GM13976 (cell line): ENCODE results near the gene IL20RB.

Source experiments
- DNase-seq: peaks from one replicate; pipeline ENCODE4 v3.0.0; 2012; ENCODE audit warnings: low spot score
- CTCF ChIP-seq: IDR thresholded peaks from 2 replicates; pipeline ENCODE4 v1.5.1; 2012; ENCODE audit warnings: borderline replicate concordance, mild to moderate bottlenecking; ENCODE audit not compliant: insufficient read depth; ENCODE audit errors: extremely low read depth, missing control alignments, control extremely low read depth
- in situ Hi-C: fragments of 300-500 bp; cut with MboI; formaldehyde crosslinking; loops from one replicate; pipeline ENCODE4 v1.12.0; 2022; ENCODE audit warnings: low sequenced_read_pairs, mixed read lengths, inconsistent platforms; ENCODE audit not compliant: unreplicated experiment

The IL20RB gene

GRCh38 chr3:137020888-137021287 is 63.1 kb downstream of the IL20RB start:
- in situ Hi-C loops: loop anchor here (25.0 kb wide), 1 partner anchor 634 kb away; no protein-coding TSS in a partner anchor
- no peak for DNase-seq
- no peak for TF ChIP-seq CTCF

- no peak for DNase-seq
- TF ChIP-seq CTCF: no peak
- in situ Hi-C loops: loop anchor here (25.0 kb wide), 1 partner anchor 637 kb away; no protein-coding TSS in a partner anchor
Measured at GRCh38 chr3:137024348-137024747, 66.6 kb downstream of the IL20RB start.

- DNase-seq: no peak
- in situ Hi-C loops: no loop called here
- no peak for TF ChIP-seq CTCF
Measured at GRCh38 chr3:137026701-137027100, 68.9 kb downstream of the IL20RB start.

- DNase-seq: peak; percentile 79
- in situ Hi-C loops: no loop called here
- peak; percentile 81 for TF ChIP-seq CTCF
Measured at GRCh38 chr3:137032465-137033120, 74.8 kb downstream of the IL20RB start.

- in situ Hi-C loops: no loop called here
- peak; percentile 36 for DNase-seq
- TF ChIP-seq CTCF: peak; percentile 9
Measured at GRCh38 chr3:137035631-137036030, 77.8 kb downstream of the IL20RB start.

GRCh38 chr3:137039570-137039969 is 81.8 kb downstream of the IL20RB start:
- in situ Hi-C loops: no loop called here
- DNase-seq: no peak
- TF ChIP-seq CTCF: no peak
